GM23338 (cell line): ENCODE results near the gene ABCC9. TPM values are rescaled to one million over a fixed set of nuclear protein-coding genes. Genes with fewer than 3 reads are reported as not detected.

Experiments
- ATAC-seq: fragments of 200-7000 bp; cut with Tn5 transposase; 3 replicates; pipeline ENCODE4 v1.9.1; 2020
- DNase-seq: peaks from one replicate; pipeline ENCODE4 v3.0.0-alpha.2; 2015; ENCODE audit warnings: low spot score
- H2AFZ ChIP-seq: fragments of 200-600 bp; sonication (generic); 2 replicates; pipeline ENCODE4 v1.8.0; 2016; ENCODE audit warnings: antibody characterized with exemption, mild to moderate bottlenecking, moderate library complexity
- H3F3A ChIP-seq: fragments of 200-600 bp; sonication (generic); replicated peaks from 2 replicates; pipeline ENCODE4 v1.8.0; 2017; ENCODE audit warnings: antibody characterized with exemption, mixed run types, low read depth
- H3K27ac ChIP-seq: fragments of 200-600 bp; sonication (generic); 2 replicates; pipeline ENCODE4 v1.6.1; 2016; ENCODE audit warnings: low read depth
- H3K27me3 ChIP-seq: fragments of 200-600 bp; sonication (generic); 2 replicates; pipeline ENCODE4 v1.8.0; 2016; ENCODE audit warnings: mild to moderate bottlenecking, mixed run types, moderate library complexity; ENCODE audit not compliant: insufficient read depth
- H3K36me3 ChIP-seq: fragments of 200-600 bp; sonication (generic); 2 replicates; pipeline ENCODE4 v1.8.0; 2016; ENCODE audit warnings: mild to moderate bottlenecking; ENCODE audit not compliant: insufficient read depth
- H3K4me1 ChIP-seq: fragments of 200-600 bp; sonication (generic); 2 replicates; pipeline ENCODE4 v1.8.0; 2016; ENCODE audit warnings: mild to moderate bottlenecking, moderate library complexity; ENCODE audit not compliant: insufficient read depth
- H3K4me2 ChIP-seq: fragments of 200-600 bp; sonication (generic); 2 replicates; pipeline ENCODE4 v1.7.1; 2017; ENCODE audit warnings: mixed run types
- H3K4me3 ChIP-seq: fragments of 200-600 bp; sonication (generic); 2 replicates; pipeline ENCODE4 v1.6.1; 2016; ENCODE audit warnings: mixed run types
- H3K79me2 ChIP-seq: fragments of 200-600 bp; sonication (generic); replicated peaks from 2 replicates; pipeline ENCODE4 v1.8.0; 2017; ENCODE audit warnings: mild to moderate bottlenecking; ENCODE audit not compliant: insufficient read depth
- H3K9me2 ChIP-seq: fragments of 200-600 bp; sonication (generic); 2 replicates; pipeline ENCODE4 v1.8.0; 2017; ENCODE audit not compliant: insufficient read depth
- H4K20me1 ChIP-seq: fragments of 200-600 bp; sonication (generic); replicated peaks from 2 replicates; pipeline ENCODE4 v1.8.0; 2017; ENCODE audit warnings: mild to moderate bottlenecking; ENCODE audit not compliant: insufficient read depth
- H3K27ac Mint-ChIP-seq: 2 replicates; pipeline ENCODE4 v1.8.0; 2020; ENCODE audit warnings: inconsistent platforms, mild to moderate bottlenecking, moderate library complexity, mixed read lengths
- H3K27me3 Mint-ChIP-seq: 3 replicates; pipeline ENCODE4 v1.8.0; 2022; ENCODE audit warnings: low read depth, mild to moderate bottlenecking, moderate library complexity, mixed read lengths, inconsistent platforms; ENCODE audit not compliant: insufficient read depth, poor library complexity
- H3K36me3 Mint-ChIP-seq: 3 replicates; pipeline ENCODE4 v1.8.0; 2021; ENCODE audit warnings: low read depth, mild to moderate bottlenecking, inconsistent platforms, moderate library complexity, mixed read lengths
- H3K4me1 Mint-ChIP-seq: 3 replicates; pipeline ENCODE4 v1.8.0; 2020; ENCODE audit warnings: mild to moderate bottlenecking, inconsistent platforms, mixed read lengths
- H3K4me3 Mint-ChIP-seq: 3 replicates; pipeline ENCODE4 v1.8.0; 2021; ENCODE audit warnings: moderate library complexity, mild to moderate bottlenecking, inconsistent platforms, mixed read lengths
- H3K9me3 Mint-ChIP-seq: 3 replicates; pipeline ENCODE4 v1.8.0; 2020; ENCODE audit warnings: moderate library complexity, mild to moderate bottlenecking, inconsistent platforms, mixed read lengths
- CTCF ChIP-seq, 2 experiments: fragments of 200-600 bp in 1 of 2; sonication (generic) in 1 of 2; conservative IDR thresholded peaks; 2 replicates each; pipeline versions ENCODE4 v1.5.1 to v1.6.1; 2016 to 2017; ENCODE audit warnings: antibody characterized with exemption in 2 of 2, low read depth in 2 of 2, mild to moderate bottlenecking in 2 of 2, moderate library complexity in 1 of 2
- EZH2 ChIP-seq: fragments of 200-600 bp; sonication (generic); IDR thresholded peaks from one replicate; pipeline ENCODE4 v1.8.0; 2017; ENCODE audit warnings: antibody characterized with exemption, mild to moderate bottlenecking, low read depth; ENCODE audit not compliant: unreplicated experiment
- EZH2phosphoT487 ChIP-seq: fragments of 200-600 bp; sonication (generic); IDR thresholded peaks from one replicate; pipeline ENCODE4 v1.8.1; 2018; ENCODE audit warnings: antibody characterized with exemption; ENCODE audit not compliant: unreplicated experiment
- JUNB ChIP-seq: IDR thresholded peaks from one replicate; pipeline ENCODE4 v1.6.1; 2016; ENCODE audit warnings: antibody characterized with exemption; ENCODE audit not compliant: unreplicated experiment
- NANOG ChIP-seq: IDR thresholded peaks from 2 replicates; pipeline ENCODE4 v1.6.1; 2016; ENCODE audit warnings: antibody characterized with exemption, borderline replicate concordance
- POLR2AphosphoS5 ChIP-seq: IDR thresholded peaks from 2 replicates; pipeline ENCODE4 v1.6.1; 2016; ENCODE audit warnings: antibody characterized with exemption, low read depth
- REST ChIP-seq: IDR thresholded peaks from one replicate; pipeline ENCODE4 v1.6.1; 2018; ENCODE audit warnings: antibody characterized with exemption; ENCODE audit not compliant: unreplicated experiment
- STAT1 ChIP-seq: IDR thresholded peaks from one replicate; pipeline ENCODE4 v1.6.1; 2016; ENCODE audit warnings: antibody characterized with exemption; ENCODE audit not compliant: unreplicated experiment
- ZNF114 ChIP-seq: fragments of 250-450 bp; sonication (Bioruptor Pico); IDR thresholded peaks from 2 replicates; pipeline ENCODE4 v1.5.0; 2020; ENCODE audit warnings: mild to moderate bottlenecking, moderate library complexity
- ZNF331 ChIP-seq: fragments of 250-450 bp; sonication (Bioruptor Pico); IDR thresholded peaks from 2 replicates; pipeline ENCODE4 v1.5.0; 2020; ENCODE audit warnings: low read depth, mild to moderate bottlenecking, moderate library complexity
- ZNF462 ChIP-seq: fragments of 250-450 bp; sonication (Bioruptor Pico); IDR thresholded peaks from 2 replicates; pipeline ENCODE4 v1.5.0; 2020; ENCODE audit warnings: mild to moderate bottlenecking, moderate library complexity
- polyA plus RNA-seq: library from polyadenylated mRNA; unstranded; fragments of >200 nt; fragmentation: Nextera tagmentation; extraction: Ambion mirVana; gene quantifications from 2 replicates; pipeline ENCODE4 v1.2.1, GENCODE V29; 2016
- total RNA-seq: library from RNA; depleted of rRNA; stranded (reverse); fragments of >200 nt; shearing (Covaris generic); gene quantifications from 2 replicates; pipeline ENCODE4 v1.2.3, GENCODE V29; 2014
- TF ChIP-seq, protein P1 (sequence below): IDR thresholded peaks from 2 replicates; pipeline ENCODE4 v1.6.1; 2016; ENCODE audit warnings: antibody characterized with exemption

ABCC9 gene
- total and polyA plus RNA-seq, 2 experiments from 2014 or later, result not detected

DNA sequence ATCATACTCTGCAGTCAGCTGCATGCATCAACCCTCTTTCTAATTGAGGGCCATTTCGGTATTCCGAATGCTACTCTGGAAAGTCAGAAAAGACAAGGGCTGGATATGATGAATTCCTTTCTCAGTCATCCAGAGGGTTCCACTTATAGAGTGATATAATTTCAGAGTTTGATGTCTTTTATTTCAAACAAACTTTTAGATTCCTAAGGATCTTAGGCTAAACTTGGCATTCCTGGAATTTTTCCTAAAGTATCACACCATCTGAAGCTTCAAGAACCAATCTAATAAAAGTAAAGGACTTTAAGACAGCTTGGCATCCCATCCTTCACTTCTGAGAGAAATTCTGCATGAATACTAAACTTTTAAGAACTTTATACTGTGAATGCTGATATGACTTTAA, 97.4 kb downstream of the ABCC9 start (continued):
- TF ChIP-seq ZNF462 (no peak), POLR2AphosphoS5 (no peak), STAT1 (no peak)
- TF ChIP-seq, protein P1, sequence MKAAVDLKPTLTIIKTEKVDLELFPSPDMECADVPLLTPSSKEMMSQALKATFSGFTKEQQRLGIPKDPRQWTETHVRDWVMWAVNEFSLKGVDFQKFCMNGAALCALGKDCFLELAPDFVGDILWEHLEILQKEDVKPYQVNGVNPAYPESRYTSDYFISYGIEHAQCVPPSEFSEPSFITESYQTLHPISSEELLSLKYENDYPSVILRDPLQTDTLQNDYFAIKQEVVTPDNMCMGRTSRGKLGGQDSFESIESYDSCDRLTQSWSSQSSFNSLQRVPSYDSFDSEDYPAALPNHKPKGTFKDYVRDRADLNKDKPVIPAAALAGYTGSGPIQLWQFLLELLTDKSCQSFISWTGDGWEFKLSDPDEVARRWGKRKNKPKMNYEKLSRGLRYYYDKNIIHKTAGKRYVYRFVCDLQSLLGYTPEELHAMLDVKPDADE, result no peak

DNA sequence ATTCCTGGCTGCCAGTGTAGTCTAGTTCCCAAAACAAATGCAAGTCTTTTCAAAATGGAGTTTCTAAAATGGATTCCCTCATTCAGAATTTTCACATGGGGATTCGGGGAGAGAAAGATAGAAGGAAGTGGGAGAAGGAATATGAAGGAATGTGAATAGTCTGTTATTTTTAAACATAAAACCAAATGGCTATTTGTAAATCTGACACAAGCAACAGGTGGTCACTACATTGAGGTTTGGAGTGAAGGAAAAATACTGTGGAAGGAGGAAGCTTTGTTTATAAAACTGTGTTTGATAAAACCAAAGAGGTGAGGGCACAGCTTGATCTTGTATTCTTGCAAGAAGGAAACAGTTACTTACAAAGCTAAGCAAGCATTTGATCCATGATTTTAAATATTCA, 101.5 kb downstream of the ABCC9 start:
- Mint-ChIP-seq H3K9me3 (no peaks in the 10 kb centered on the region), H3K27ac (no peak overlapping the region), H3K36me3 (no peaks in the 10 kb centered on the region), H3K4me1 (no peaks in the 10 kb centered on the region), H3K27me3 (no peaks in the 10 kb centered on the region), H3K4me3 (no peak overlapping the region)
- ATAC-seq, result no peak
- DNase-seq, result no peak
- Histone ChIP-seq H3K79me2 (no peaks in the 10 kb centered on the region), H3K36me3 (no peaks in the 10 kb centered on the region), H3F3A (no peaks in the 10 kb centered on the region), H3K4me2 (no peak overlapping the region), H3K27me3 (no peaks in the 10 kb centered on the region), H3K27ac (no peak overlapping the region), H2AFZ (no peak overlapping the region), H3K4me1 (no peaks in the 10 kb centered on the region), H4K20me1 (no peaks in the 10 kb centered on the region), H3K4me3 (no peak overlapping the region), H3K9me2 (no peaks in the 10 kb centered on the region)
- TF ChIP-seq, protein P1, result no peak
- TF ChIP-seq STAT1, result no peak
- TF ChIP-seq NANOG, result no peak
- TF ChIP-seq POLR2AphosphoS5, result no peak
- TF ChIP-seq CTCF (conservative IDR thresholded peaks at IDR 0.05; ENCODE audit: low read depth in 2 of 2), result no peak
- no peak for TF ChIP-seq REST
- TF ChIP-seq JUNB, result no peak
- TF ChIP-seq EZH2, result no peak
- TF ChIP-seq ZNF114, result no peak
- no peak for TF ChIP-seq EZH2phosphoT487
- no peak for TF ChIP-seq ZNF331 (CRISPR knock-in tag)
